PFSK-1 (cell line): ENCODE measurements around the gene DYRK3.

Source experiments
- FOXP2 ChIP-seq: optimal IDR thresholded peaks from 2 replicates; pipeline ENCODE3; 2011; ENCODE audit warnings: borderline replicate concordance, control low read depth, inconsistent platforms; ENCODE audit not compliant: insufficient read depth; ENCODE audit errors: extremely low read length, extremely low read depth
- POLR2AphosphoS5 ChIP-seq: IDR thresholded peaks from 2 replicates; pipeline ENCODE4 v1.6.1; 2012; ENCODE audit warnings: low read depth, mild to moderate bottlenecking, control low read depth, low read length, moderate library complexity
- SIN3A ChIP-seq: IDR thresholded peaks from 2 replicates; pipeline ENCODE4 v1.6.1; 2012; ENCODE audit warnings: mild to moderate bottlenecking, low read length, moderate library complexity, borderline replicate concordance; ENCODE audit not compliant: insufficient read depth
- TAF1 ChIP-seq: IDR thresholded peaks from 2 replicates; pipeline ENCODE4 v1.6.1; 2012; ENCODE audit warnings: low read length, control low read depth, borderline replicate concordance; ENCODE audit not compliant: insufficient read depth
- TF ChIP-seq, protein P1 (sequence below), 2 experiments: IDR thresholded peaks; 2 replicates each; pipeline versions ENCODE4 v1.6.1 to v1.8.0; 2011 to 2012; ENCODE audit warnings: low read depth in 2 of 2, low read length in 2 of 2, control low read depth in 1 of 2, inconsistent platforms in 1 of 2, mild to moderate bottlenecking in 1 of 2, moderate library complexity in 1 of 2; ENCODE audit not compliant: insufficient read depth in 1 of 2

DNA sequence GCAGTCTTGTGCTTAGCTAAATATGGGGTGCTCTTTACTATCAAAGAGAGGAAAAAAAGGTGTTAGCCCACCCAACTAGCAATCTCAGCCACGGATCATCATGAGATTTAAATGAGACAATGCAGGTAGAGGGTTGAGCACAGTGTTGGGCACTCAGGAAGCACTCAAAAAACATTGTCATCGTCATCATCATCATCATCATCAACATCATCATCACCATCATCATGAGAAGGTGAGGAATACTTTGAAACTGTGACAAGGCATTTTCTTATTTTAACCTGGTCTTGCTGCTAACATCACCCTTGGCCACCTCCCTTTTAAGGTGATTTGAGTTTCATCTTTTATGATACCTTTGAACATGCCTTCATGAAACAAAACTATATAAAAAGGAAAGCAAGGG is 46.0 kb downstream of the DYRK3 start:
- TF ChIP-seq POLR2AphosphoS5: no peak
- TF ChIP-seq, protein P1, sequence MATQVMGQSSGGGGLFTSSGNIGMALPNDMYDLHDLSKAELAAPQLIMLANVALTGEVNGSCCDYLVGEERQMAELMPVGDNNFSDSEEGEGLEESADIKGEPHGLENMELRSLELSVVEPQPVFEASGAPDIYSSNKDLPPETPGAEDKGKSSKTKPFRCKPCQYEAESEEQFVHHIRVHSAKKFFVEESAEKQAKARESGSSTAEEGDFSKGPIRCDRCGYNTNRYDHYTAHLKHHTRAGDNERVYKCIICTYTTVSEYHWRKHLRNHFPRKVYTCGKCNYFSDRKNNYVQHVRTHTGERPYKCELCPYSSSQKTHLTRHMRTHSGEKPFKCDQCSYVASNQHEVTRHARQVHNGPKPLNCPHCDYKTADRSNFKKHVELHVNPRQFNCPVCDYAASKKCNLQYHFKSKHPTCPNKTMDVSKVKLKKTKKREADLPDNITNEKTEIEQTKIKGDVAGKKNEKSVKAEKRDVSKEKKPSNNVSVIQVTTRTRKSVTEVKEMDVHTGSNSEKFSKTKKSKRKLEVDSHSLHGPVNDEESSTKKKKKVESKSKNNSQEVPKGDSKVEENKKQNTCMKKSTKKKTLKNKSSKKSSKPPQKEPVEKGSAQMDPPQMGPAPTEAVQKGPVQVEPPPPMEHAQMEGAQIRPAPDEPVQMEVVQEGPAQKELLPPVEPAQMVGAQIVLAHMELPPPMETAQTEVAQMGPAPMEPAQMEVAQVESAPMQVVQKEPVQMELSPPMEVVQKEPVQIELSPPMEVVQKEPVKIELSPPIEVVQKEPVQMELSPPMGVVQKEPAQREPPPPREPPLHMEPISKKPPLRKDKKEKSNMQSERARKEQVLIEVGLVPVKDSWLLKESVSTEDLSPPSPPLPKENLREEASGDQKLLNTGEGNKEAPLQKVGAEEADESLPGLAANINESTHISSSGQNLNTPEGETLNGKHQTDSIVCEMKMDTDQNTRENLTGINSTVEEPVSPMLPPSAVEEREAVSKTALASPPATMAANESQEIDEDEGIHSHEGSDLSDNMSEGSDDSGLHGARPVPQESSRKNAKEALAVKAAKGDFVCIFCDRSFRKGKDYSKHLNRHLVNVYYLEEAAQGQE (IDR thresholded peaks at IDR 0.05; ENCODE audit: insufficient read depth in 1 of 2, low read depth in 2 of 2, low read length in 2 of 2): no peak
- TF ChIP-seq TAF1: no peak
- TF ChIP-seq FOXP2: no peak
- no peak for TF ChIP-seq SIN3A
